GF-D8 (cell line): ENCODE results near the gene WNK2.
"Not testable (repeated sequence)": the region's sequence is repeated elsewhere in the genome, so short reads cannot be mapped to it uniquely, and the experiment has no call there.

Experiments used
- DNase-seq: peaks from one replicate; lab custom pipeline; 2025; lab: John Stamatoyannopoulos, UW

The WNK2 gene

GRCh38 chr9:93183663-93184431 lies at the start of gene WNK2:
WNK2 (plus strand) TSS chr9:93184139; CDS start chr9:93184930, 791 bp downstream.
- no peak for DNase-seq

GRCh38 chr9:93134740-93135444 lies 49.0 kb upstream of the WNK2 start:
- DNase-seq = no peak

DNA sequence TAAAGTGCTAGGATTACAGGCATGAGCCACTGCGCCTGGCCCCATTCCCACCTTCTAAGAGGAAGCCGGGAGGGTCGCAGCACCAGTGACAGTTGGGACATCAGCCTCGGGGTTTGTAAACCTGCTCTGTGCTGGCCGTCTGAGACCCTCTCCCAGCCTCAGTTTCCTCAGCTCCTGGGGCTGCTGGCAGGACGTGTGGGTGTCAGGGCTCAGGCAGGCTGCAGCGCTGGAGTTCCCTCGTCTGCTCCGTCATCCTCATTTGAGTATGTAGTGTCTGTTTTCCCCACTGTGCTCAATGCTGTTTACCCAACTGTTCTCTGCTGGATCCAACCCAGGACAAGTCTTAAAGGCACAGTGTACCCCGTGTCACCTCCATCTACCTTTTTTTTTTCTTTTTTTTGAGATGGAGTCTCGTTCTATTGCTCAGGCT lies 47.9 kb upstream of the WNK2 start:
- DNase-seq = no peak

DNA sequence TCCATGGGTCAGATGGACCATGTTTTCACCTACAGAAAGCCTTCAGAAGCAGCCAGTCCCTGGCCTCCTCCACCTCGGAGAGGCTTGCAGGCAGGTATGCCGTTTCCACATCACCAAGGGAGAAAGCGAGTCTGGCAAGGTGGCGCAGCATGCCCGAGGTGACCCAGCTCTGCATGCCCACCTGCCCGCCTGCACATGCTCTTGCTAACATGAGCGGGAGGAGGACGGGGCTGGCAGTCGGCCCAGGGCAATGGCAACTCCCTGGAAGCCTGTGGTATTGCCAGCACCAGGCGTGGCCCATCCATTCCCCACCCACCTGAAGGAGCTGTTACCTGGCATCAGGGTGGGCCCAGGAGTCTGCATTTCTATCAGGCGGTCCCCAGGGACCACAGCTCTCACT lies 46.6 kb upstream of the WNK2 start:
- DNase-seq = no peak

- DNase-seq = no peak
These were observed 45.7 kb upstream of the WNK2 start for GRCh38 chr9:93138171-93138764.

GRCh38 chr9:93139365-93140182 lies 44.4 kb upstream of the WNK2 start:
- no peak for DNase-seq

DNA sequence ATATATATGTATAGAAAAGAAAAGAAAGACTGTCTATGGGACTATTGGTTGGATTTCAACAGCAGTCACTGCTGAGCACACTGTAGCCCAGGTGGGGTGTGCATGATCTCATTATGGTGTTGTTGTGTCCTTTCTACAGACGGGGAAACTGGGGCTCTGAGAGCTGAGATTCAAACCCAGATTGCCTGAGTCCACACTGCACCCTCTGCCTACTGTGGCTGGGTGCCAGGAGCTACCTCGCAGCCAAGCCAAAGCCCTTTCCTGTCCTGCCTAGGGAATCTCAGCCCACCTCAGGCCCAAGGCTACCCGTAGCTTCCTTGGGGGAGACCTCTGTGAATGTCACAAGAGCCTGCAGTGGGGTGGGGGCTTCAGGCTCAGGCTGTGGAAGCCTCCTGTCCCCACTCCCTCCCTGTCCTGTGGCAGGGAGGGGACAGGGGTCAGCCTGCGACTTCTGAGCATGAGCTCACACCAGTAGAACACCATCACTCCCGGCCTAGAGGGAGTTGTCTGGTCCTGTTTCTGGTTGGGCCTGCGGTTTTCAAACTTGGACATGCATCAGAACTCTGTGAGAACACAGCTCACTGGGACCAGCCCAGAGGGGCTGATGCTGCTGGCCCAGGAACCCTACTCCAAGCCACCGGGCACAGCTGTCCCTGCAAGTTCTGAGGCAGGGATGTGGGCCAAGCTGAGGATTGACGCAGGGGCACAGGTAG lies 42.0 kb upstream of the WNK2 start:
- DNase-seq = no peak

- no peak for DNase-seq
These were observed 40.0 kb upstream of the WNK2 start for GRCh38 chr9:93143830-93144530.

- not testable (repeated sequence) for DNase-seq
These were observed 37.2 kb upstream of the WNK2 start for GRCh38 chr9:93146696-93147095.

DNA sequence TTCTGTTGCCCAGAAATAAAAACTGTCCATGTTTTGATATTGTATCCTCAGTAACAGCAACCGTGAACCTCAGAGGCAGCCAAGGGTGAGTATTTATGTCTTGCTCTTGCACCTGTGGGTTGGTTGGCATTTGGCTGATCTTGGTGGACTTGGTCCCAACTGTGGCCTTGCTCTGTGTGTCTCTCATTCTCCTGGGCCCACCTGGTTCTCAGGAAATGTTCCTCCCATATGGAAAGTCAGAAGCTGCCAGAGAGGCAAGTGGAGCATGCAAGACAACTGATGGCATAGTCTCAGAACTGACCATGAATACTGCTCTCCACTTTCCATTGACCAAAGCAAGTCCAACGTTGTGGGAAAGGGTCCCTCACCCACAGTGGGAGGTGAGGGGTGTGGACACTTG lies 36.3 kb upstream of the WNK2 start:
- DNase-seq = no peak

- no peak for DNase-seq
These were observed 35.2 kb upstream of the WNK2 start for GRCh38 chr9:93148721-93149120.

- no peak for DNase-seq
These were observed 34.6 kb upstream of the WNK2 start for GRCh38 chr9:93149361-93149760.

DNA sequence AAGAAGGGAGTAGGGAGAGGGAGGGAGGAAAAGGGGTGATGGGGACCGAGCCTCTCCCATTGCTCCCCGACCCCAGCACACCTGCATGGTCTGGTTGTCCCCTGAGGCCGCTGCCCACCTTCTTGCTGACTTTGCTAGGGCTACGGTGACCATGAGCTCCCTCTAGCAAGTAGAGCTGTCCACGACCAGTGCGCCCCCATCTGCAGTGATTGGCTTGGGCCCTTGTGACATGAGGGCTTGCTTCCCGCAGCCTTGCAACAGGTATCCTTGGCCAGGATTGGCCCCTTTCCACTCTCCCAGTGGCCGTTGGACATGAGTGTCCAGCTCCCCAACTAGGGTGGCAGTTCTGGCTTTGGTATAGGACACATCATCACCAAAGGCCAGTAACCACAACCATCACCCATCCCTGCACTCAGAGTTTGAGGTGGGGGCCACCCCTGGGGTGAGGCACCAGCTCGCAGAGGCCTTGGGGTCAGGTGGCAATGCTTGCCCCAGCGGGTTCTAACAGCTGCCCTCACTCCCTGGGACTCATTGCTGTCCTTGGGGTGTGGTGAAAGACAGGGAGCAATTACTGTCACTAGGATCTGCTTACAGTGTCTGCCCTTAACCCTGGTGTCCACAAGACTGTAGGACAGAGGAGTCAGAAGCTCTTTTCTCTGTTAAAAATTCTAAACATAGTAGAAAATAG lies 32.7 kb upstream of the WNK2 start:
- no peak for DNase-seq

- no peak for DNase-seq
These were observed 29.5 kb upstream of the WNK2 start for GRCh38 chr9:93154293-93154903.

- no peak for DNase-seq
These were observed 28.0 kb upstream of the WNK2 start for GRCh38 chr9:93155716-93156474.

GRCh38 chr9:93156475-93157008 lies 27.4 kb upstream of the WNK2 start:
- no peak for DNase-seq

DNA sequence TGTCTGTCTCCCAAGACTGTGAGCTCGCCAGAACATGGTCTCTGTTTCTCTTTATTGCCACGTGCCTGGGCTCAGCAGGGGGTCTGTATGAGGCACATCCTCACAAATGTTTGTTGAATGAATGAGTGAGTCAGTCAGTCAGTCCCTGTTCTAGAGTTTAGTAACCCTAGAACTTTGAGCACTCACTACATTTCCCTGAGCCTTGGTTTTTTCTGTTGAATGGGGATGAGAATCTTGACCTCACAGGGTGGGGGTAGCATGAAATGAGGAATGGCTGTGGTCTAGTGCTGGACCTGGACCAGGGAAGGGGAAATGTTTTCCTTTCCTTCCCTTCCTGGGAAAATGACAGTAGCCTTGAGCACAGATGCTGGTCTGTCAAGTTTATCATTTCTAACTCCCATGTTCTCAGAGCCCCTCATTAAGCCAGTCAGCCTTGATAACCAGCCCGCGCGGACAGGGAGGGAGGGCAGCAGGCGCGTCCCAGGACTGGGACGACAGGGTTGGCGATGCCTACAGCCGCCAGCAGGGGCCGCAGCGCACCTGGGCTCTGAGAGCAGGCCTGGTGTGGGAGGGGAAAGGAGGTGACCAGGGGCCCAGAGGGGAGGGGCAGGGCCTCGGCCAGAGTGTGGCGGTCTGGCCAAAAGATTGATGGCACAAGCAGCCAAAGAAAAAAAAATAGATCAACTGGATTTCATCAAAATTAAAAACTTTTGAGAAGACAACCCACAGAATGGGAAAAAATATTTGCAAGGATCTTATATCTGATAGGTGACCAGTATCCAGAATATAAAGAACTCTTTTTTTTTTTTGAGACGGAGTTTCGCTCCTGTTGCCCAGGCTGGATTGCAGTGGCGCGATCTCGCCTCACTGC lies 24.1 kb upstream of the WNK2 start:
- no peak for DNase-seq
